Middle frontal gyrus (tissue), 1 donor: ENCODE measurements around the gene ATP13A5.

ENCODE experiments used
- DNase-seq: peaks from one replicate; pipeline ENCODE4 v3.0.0-alpha.2; 2015; ENCODE audit warnings: low spot score; ENCODE audit errors: extremely low spot score

ATP13A5 gene, protein sequence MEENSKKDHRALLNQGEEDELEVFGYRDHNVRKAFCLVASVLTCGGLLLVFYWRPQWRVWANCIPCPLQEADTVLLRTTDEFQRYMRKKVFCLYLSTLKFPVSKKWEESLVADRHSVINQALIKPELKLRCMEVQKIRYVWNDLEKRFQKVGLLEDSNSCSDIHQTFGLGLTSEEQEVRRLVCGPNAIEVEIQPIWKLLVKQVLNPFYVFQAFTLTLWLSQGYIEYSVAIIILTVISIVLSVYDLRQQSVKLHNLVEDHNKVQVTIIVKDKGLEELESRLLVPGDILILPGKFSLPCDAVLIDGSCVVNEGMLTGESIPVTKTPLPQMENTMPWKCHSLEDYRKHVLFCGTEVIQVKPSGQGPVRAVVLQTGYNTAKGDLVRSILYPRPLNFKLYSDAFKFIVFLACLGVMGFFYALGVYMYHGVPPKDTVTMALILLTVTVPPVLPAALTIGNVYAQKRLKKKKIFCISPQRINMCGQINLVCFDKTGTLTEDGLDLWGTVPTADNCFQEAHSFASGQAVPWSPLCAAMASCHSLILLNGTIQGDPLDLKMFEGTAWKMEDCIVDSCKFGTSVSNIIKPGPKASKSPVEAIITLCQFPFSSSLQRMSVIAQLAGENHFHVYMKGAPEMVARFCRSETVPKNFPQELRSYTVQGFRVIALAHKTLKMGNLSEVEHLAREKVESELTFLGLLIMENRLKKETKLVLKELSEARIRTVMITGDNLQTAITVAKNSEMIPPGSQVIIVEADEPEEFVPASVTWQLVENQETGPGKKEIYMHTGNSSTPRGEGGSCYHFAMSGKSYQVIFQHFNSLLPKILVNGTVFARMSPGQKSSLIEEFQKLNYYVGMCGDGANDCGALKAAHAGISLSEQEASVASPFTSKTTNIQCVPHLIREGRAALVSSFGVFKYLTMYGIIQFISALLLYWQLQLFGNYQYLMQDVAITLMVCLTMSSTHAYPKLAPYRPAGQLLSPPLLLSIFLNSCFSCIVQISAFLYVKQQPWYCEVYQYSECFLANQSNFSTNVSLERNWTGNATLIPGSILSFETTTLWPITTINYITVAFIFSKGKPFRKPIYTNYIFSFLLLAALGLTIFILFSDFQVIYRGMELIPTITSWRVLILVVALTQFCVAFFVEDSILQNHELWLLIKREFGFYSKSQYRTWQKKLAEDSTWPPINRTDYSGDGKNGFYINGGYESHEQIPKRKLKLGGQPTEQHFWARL

DNA sequence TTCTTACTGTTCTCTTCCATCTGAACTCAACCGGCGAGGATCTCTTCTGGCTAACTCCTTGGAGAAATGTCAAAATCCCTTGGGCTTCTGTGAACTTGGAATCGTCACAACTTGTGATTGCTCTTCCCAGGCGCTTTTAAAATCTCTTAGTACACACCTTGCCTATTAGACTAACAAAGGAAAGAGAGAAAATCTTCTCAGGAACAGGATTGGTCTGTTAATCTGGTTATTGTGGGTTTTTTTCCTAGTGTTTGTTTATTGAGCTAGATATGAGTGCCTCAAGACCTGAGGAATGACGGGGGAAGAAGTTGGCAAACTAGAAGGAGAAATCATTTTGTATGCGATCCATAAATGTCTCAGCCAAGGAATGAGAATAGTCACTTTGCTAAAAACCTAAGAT lies at the start of gene ATP13A5:
Gene ATP13A5, minus strand, starts transcription at position 48 of the 400 bp plus-strand sequence. Its CDS starts 28 bp downstream, at position 20.
- DNase-seq, result no peak

DNA sequence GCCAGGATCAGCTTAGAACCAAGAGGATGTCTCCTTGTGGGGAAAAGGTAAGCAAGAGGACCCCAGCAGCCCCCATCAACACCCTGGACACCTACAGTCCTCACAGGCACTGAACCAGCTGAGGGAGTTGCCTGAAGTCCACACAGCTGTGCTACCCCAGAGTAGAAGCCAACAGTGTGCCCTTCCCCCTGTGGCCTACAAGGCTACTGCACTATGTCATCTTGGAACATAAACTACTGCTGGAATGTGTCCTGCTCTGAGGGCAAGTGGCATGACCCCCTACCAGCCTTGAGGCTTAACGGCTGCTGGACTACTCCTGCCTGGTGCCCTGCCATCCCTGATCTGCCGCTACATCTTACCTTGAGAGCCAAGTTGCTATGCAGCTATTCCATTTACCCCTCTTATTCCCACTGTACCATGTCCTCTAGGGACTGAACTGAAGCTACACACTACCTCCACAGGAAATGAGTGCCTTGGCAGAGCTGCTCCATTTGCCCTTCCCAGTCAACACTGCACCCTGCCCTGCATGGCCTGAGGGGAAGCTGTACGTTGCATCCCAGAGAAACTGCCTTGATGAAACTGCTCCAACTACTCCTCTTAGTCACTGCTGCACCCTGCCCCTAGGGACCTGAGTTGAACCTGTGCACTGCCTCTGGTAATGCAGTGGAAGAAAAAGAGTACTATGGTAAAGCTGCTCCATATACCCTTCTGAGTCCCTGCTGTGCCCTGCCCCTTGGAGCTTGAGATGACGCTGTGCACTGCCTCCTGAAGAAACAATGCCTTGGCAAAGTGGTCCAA lies 40.2 kb upstream of the ATP13A5 start:
- no peak for DNase-seq

DNA sequence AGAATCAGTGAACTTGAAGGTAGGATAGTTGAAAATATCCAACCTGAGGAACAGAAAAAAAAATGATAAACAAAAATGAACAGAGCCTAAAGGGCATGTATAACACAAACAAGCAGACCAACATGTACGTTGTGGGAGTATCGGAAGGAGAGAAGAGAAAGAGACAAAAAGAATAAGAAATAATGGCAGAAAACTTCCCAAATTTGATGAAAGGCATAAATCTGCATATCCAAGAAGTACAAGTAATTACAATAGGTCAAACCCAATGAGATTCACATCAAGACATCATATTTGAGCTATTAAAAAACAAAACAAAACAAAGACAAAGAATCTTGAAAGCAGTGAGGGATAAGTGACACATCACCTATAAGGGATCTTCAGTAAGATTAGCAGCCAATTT lies 38.1 kb upstream of the ATP13A5 start:
- DNase-seq, result no peak

DNA sequence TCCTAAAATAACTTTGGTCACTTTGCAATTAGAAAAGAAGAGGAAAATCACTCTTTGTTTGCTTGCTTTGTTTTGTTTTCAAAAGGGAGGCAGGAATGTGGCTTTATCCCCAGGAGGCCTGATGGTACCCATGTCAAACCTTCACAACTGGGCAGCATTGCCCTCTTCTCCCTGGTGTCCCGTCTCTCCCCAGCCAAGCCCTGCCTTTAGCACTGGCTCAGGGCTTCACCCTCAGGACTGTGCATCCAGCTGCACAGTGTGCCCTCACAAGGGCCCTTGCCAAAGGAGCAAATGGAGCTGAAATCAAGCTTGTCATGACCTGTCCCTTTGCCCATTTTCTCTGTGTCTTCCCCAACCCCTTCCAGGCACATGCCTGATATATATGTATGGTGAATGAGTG lies 29.1 kb upstream of the ATP13A5 start:
- DNase-seq, result no peak

DNA sequence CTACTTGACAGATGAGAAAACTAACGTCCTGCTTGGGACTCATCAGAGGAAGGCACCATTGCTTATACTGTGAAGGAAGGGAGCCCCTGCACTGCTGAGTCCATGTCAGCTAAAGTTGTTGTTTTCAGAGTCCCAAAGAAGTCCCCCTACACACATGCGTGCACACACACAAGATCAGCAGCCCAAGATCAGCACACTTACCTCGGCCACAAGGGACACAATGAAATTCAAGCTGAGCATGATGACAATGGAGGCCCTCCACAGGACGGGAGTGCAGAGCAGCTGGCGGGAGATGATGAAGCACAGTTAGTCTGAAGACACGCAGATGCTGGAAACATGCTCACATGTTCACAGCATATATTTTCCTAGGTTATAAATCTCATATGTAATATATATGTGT lies 28.6 kb upstream of the ATP13A5 start:
- no peak for DNase-seq

DNA sequence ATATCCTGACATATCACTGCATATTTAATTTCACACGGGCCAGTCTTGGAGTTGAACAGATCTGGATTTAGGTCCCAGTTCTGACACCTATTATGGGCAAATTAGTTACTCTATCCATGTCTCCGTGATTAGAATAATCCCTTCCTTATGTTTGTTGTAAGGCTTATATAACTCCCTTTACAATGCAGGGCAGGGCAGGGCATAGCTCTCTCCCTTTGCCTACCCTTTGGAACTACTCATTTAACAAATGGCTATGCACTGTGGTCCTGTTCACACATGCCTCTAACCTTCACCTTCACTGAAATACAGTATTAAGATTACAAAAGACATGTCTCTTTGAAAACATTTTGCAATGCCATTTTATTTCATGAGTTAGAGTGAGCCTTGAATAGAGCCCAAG lies 24.8 kb upstream of the ATP13A5 start:
- DNase-seq, result no peak

DNA sequence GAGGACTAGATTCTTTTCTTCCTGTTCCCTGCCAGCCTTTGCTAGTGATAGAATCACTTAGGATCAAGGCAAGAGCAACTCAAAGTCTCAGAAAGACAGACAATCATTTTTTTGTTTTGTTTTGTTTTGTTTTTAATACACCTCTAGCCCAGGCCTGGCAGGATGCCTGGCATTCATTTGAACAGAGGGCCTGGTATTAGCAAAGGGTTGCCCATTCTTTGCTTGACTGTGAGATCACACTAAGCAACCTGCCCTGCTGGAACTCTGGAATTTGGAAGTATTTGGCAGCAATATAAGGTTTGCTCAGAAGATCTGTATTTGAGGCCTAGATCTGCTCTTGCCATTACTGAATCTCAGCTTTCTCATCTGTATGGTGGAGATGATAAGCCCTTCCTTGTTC lies 21.8 kb upstream of the ATP13A5 start:
- no peak for DNase-seq

DNA sequence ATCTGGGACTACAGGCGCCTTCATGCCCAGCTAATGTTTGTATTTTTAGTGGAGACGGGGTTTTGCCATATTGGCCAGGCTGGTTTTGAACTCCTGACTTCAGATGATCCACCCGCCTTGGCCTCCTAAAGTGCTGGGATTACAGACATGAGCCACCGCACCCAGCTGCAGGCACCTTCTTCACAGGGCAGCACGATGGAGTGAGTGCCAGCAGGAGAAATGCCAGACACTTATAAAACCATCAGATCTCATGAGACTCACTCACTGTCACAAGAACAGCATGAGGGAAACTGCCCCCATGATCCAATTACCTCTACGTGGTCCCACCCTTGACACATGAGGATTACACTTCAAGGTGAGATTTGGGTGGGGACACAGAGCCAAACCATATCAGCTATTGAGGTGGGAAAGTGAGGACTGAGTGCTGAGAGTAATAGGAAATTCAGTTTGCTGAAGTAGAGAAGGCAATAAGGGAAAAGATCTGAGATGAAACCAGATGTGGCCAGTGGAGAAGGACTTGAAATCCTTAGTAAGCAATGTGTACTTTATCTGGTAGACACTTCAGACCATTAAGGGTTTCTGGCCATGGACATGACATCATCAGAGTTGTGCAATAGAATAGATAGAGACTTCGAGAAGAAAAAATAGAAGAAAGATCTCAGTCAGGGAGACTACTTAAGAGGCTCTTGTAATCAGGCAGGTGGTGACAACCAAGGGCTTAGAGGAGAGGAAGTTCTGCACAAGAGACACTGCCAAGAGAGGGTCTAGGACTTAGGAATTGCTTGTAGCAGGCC lies 18.1 kb upstream of the ATP13A5 start:
- no peak for DNase-seq

DNA sequence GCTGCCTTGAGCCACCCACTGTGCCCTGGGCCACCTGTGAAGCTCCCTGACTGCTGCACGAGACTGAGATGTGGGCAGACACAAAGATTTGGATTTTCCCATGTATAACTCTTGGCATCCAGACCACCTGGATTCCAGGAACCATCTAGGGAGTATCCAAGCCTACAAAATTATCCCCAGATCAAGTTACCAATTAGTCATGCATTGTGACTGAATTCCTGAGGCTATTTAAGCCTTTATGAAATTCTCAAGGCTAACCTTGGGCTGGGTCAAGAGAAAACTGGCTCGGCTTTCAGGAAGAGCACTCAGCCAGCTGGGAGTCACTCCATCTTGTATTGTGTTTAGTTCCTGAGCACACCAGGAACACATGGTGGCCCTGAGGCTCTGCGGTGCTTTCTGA lies 13.3 kb upstream of the ATP13A5 start:
- no peak for DNase-seq

DNA sequence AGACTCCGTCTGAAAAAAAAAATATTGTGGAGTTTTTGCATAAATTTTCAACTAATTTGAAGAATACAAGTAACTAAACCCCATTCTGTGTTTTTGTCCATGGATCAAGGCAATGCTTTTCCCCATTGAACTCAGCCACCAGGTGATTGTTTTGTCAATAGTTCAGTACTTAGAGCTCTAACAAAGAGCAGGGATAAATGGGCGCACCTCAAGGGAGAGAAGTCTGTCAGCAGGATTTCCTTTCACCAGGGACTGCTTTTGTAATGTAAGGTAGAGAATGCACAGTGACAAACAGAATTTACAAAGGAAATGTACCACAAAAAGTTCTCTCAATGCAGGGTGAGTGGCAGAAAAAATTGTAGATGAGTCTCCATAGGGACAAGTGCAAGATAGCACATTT lies 10.8 kb upstream of the ATP13A5 start:
- no peak for DNase-seq

DNA sequence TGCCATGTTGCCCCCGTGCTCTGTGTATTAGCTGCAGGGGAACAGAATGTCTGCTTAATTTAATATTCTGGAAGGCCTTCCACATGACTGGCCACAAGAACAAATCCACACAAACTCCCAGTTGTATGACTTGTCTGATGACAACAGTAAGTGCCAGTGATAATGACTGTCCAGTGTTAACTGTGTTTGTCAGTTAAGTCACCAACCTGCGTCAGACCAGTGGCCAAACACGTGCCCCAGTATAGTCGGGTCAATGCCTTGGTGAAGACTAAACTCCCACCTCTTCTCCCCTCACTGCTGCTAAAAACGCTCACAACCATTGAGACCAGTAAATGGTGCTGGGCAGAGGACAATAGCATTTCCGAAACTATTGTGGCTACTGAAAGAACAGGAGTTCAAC lies 9.8 kb upstream of the ATP13A5 start:
- DNase-seq, result no peak

DNA sequence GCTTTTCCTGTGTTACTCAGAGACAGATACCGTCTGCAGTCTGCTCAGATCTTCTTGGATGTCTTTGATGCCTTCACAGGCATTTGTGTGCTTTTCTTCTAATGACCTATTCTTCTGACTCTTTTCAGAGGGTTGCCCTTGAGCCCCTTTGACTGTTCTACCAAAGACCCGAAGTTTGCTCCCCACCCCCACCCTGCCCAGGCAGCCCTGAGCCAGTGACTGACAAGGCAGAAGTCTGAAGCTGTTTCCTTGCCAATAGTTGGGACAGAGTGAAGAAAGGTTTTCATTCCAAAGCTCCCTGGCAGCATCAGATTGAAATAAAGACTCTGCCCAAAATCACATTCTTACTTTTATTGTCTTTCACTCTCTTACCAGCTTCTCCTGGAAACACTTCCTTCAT lies 9.0 kb upstream of the ATP13A5 start:
- DNase-seq, result no peak

DNA sequence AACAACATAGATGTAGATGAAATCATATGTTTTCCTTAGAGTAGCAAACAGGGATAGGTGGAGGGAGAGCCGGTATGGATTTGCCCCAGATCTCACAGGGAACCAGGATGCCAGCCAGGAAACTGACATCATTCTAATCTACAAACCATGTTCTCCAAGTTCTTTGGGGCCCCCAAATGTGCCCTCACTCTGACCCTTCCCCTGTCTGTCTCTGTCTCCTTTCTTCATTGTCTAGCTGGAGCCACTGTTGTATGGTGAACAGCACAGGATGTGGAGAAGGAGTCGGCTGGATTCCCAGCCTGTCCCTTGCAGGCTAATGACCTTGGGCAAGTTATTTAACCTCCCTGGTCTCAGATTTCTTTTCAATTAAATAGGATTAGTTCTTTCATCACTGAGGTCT lies 962 bp downstream of the ATP13A5 start:
- DNase-seq, result no peak

DNA sequence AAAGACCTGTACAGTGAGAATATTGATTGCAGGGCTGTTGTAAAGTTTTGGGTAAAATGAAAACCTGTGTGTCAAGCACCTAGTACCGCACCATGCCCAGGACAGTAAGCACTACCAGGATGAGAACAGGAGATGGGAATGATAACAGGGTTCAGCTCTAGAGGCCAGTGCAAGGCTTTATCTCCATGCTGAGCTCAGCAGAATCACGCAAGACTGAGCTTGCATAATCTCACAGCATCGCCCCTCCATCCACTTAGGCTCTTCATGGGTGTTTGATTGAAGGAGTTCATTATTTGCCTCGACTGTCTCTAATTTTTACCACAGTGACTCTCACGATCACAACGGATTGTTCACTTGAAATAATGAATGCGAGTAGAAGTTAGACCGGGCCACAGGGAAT lies 2.9 kb downstream of the ATP13A5 start:
- DNase-seq, result no peak

DNA sequence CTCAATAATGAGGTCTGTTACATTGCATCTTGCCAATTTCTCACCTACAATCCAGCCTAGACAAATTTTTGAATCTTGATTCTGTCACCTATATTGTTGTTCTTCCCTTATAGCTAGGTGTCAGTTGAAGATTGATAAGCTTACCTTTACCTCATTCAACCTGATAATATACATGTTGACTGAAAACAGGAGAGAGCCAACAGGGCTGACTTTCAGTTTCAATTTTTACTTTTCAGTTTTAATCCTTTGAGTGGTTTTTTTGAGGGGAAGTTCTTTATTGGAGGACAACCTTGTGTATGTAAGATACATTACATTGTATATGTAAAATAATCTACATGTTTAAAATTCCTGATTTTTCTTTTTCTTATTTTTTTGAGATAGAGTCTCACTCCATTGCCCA lies 5.8 kb downstream of the ATP13A5 start:
- no peak for DNase-seq

DNA sequence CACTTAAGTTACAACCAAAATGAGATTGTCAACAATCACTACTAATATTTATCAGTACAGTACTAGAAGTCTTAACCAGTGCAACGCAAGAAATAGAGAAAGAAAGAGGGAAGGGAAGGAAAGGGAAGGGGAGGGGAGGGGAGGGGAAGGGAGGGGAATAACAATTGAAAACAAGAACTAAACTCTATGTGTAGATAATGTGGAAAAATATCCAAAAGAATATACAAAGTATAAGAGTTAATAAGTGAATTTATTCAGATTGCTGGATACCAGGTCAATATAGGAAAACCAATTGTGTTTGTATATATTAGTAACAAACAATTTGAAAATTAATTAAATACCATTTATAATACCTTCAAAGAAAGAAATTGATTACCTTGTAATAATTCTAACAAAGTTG lies 10.7 kb downstream of the ATP13A5 start:
- DNase-seq, result no peak

DNA sequence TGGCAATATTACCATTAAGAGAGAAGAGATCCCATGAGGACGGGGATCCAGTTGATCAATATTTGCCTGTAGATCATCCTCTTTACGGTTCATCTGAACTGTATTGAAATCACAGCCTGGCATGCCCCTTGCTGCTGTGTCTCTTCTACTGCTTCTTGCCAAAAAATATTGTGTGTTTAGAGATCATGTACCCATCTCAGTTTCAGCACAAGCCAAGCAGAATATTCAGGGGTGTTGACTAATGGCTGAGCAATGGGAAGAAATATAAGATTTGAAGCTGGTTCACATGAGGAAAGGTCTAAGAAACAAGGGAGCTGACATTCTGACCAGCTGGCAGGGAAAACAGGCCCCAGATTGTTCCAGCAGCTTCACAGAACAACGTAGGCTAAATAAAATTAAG lies 21.3 kb downstream of the ATP13A5 start:
- no peak for DNase-seq

DNA sequence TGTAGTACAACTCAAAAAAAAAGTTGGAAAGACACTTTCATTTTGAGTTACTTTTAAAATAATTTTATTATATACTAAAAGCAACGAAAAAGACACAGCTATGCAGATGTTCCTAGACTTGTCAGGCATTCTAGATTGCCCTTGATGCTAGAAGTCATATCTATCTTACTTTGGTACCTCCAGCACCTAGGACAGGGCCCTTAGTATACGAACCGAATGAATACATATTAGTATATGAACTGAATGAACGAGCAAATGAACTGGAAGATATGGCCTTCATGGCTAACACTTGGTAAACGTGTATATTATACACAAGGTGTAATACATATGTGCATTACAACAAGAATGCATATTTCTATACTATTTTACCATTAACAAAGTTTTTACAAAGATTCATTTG lies 24.1 kb downstream of the ATP13A5 start:
- DNase-seq, result no peak

DNA sequence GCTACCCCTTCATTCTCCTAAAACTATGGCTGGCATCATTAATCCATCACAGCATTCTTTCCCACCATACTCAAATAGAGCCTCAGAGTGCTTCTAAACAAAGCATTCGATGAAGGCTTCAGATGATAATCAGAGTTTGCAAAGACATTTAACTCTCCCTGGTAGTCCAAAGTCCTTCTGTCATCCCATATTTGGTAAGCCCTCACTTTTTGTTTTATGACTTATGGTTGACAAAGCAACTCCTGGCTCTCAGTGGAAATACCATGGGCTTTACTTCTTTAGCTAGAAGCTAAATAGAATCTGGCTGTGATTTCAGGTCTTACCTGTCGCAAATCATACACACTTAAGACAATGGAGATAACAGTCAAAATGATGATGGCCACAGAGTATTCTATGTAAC lies 27.8 kb downstream of the ATP13A5 start:
- DNase-seq, result no peak

DNA sequence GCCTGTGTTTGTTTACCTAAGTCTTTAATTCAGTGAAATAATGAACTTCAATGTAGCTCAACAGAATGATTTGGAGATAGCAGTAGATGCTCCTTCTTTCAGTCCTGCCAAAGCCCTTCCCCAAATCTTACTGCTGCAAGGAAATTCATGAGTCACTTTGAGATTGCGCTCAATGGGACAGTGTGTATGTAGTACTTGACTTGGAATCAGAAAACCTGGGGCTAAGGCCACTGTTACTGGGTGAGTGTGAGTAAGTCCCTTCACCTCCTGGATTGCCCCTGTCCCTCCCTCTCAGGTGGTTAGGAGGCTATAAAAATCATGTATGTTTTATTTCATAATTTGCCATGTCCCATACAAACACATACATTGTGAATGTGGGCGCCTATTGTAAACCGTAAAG lies 29.9 kb downstream of the ATP13A5 start:
- DNase-seq, result no peak
